HG03442 (cell line): Measurements from ENCODE around the gene ACOT11.

Experiments used
- ATAC-seq: cut with Tn5 transposase; IDR thresholded peaks from one replicate; pipeline ENCODE4 v1.9.1; 2021; ENCODE audit warnings: mild to moderate bottlenecking, moderate library complexity; ENCODE audit not compliant: unreplicated experiment

Gene ACOT11

DNA sequence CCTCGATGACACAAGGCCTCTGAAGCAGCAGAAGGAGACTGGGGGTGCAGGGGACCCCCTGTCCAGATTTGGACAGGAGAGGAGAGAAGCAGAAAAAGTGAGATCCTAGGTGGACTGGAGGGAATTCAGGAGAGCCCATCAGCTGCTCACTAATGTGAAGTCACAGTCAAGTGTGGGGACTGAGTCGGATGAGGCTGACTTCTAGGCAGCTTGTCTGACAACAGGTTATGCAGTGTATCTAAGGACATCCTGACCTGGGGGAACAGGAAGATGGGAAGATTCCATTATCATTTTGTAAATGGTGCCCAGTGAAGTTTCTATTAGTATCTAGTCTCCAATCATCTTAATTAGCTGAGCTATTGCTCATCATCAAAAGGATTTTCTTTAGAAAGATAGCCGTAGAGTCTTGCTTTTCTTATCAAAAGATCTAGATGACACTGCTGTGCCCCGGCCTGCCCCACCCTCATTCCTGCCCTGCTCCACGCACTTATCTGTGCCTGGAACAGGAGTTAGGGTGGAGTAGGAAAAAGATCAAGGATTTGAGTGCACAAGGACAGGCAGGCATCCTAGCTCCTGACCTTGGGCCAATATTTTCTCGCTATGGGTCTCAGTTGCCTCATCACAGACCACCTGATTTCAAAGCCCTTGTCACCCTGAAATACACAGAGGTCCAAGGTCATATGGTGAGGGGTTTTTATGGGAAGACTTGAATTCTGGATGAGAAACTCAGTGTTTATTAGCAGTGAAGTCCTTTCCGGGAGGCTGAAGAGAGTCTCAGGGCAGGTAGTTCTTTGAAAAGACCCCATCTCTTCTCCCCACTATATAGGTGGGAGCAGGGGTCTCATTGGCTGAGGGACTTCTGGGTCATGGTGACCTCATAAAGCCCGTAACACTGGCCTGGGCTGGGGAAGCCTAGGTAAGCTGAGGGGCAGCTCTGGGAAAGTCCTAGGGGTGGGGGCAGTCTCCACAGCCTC is 93.1 kb downstream of the ACOT11 start, which contains the start of gene MROH7:
TSS of gene MROH7 (plus strand) at position 924 of the 974 bp plus-strand sequence. CDS start 11,141 bp downstream, outside the sequence.
- ATAC-seq, result no peak

DNA sequence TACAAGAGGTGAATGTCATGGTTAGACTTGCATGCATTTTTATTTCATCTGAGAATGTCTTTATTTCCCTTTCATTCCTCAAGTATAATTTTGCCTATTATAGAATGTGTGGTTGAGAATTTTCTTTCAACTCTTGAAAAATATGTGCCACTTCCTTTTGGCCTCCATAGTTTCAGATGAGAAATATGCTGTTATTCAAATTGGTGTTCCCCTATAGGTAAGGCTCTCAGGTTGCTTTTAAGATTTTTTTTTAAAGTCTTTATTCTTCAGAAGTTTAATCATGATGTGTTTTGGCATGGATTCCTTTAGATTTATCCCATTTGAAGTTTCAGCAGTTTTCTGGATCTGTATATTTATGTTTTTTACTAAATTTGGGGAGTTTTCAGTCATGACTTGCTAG is 95.7 kb downstream of the ACOT11 start:
- no peak for ATAC-seq

GRCh38 chr1:54645806-54646676 is 98.0 kb downstream of the ACOT11 start:
- ATAC-seq, result no peak

- no peak for ATAC-seq
Measured at GRCh38 chr1:54649130-54649898, 101.3 kb downstream of the ACOT11 start.

DNA sequence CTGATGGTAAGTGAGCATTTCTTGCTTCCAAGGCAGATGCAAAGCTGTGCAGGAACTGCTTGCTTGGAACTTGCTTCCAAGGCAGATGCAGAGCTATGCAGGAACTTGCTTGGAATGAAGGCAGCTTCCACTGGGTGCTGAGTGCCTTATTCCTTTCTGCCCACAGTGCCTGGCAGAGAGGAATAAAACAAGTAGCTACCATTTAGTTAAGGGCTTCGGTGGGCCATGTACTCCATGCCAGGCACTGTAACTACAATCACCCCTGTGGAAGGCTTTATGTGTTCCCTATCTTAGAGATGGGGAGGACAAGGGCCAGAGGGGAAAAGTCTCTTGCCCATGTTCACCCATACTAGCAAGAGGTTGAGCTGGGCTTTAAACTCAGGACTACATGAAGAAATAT is 101.9 kb downstream of the ACOT11 start:
- ATAC-seq, result no peak

GRCh38 chr1:54650417-54650816 is 102.4 kb downstream of the ACOT11 start:
- ATAC-seq, result no peak

DNA sequence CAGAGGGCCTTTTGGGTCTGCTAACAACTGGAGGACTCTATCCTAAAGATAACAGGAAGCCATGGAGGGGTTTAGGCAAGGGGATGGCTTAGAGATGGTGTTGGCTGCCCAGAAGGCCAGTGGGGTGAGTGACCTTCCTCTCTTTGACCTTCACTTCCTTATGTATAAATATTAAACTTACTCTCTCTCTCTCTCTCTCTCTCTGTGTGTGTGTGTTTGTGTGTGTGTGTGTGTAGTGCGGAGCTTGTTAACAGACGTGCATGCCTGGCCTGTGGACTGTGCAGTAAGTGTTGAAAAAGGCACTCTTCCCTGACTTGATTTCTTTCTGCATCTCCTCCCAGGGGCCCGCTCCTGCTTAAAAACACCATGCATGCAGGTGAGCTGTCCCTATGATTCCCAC is 103.6 kb downstream of the ACOT11 start:
- no peak for ATAC-seq

GRCh38 chr1:54652168-54652567 is 104.1 kb downstream of the ACOT11 start:
- no peak for ATAC-seq

DNA sequence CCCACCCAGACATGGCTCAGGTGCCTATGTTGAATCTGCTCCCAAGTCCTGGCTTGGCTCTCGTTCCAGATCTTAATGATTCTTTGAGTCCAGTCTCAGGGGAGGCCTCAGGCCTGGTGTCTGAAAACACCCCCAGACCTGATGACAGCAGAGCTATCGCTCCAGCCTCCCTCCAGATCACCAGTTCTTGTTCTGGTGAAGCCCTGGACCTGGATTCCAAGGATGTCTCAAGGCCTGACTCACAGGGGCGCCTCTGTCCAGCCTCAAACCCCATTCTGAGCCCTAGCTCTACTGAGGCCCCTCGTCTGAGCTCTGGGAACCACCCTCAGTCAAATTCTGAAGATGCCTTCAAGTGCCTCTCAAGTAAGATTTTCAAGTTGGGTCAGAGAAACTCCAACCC is 105.0 kb downstream of the ACOT11 start:
- ATAC-seq, result no peak

DNA sequence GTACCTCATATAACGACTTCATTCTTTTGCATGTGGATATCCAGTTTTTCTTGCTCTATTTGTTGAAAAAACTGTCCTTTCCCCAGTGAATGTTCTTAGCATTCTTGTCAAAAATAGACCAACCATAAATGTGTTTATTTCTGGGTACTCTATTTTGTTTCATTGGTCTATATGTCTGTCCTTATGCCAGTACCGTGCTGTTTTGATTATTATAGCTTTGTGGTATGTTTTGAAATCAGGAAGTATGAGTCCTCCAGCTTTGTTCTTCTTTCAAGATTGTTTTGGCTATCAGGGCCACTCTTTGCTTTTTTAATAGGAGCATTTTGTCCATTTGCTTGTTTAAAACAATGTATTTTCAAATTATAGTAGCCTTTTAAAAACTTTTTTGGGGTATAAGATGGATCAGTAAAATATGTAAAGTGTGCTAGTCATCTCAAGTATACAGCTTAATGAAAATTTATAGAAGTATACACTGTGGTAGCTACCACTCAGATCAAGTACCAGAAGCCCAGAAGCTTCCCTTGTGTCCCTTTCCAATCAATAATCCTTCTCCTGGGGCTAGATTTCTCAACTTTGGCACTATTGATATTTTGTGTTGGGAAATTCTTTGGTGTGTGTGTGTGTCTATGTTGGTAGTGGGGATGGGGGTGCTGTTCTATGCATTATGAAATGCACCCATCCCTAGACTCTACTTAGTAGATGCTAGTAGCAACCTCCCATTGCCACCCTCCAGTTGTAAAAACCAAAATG is 110.3 kb downstream of the ACOT11 start:
- ATAC-seq, result no peak
